ENCODE data around the gene EPC2.
"Not testable (repeated sequence)": the region's sequence is repeated elsewhere in the genome, so short reads cannot be mapped to it uniquely, and the experiment has no call there.

The EPC2 gene

DNA sequence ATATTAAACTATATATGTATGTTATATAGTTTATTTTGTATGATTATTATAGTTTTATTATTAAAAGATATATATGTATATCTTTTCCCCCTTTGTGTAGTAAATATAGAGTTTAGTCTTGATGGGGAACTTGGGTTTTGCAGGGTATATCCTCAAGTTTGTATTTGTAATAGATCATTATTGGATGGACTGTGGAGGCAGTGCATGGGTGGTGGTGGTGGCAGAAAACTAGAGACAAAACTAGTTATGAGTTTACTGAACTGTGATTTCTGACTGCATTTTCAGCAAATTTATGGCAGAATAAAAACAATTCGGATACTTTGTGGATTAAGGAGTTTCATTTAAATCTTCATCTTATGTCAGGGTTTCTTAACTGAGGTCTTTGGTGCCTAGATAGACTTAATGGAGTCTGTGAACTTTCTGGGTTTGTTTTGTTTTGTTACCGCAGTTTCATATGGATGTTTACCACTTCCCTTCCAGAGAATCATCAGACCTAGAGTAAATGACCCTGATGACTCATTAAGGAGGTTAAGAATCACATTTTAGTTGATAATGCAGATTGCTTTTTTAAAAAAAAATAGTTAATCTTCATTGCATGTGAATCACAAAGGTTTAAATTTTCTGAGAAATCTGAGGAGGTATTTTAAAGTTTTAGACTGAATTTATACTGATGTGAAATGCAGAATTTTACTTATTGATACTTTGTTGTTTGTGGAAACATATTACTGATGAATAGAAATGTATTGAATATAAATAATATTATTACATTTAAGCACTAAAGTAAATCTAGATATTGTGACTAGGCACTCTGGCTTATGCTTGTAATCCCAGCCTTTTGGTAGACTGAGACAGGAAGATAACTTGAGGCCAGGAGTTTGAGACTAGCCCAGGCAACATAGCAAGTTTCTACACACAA, 14.5 kb downstream of the EPC2 start:
- DNase-seq (ENCODE audit: low read depth): peak; percentile 62
- TF ChIP-seq MYC (IDR thresholded peaks at IDR 0.05; ENCODE audit: low read depth, low read length) (no peak), POLR2A (IDR thresholded peaks at IDR 0.05; ENCODE audit: extremely low read depth, insufficient read length) (no peak)
- TF ChIP-seq, protein P1, sequence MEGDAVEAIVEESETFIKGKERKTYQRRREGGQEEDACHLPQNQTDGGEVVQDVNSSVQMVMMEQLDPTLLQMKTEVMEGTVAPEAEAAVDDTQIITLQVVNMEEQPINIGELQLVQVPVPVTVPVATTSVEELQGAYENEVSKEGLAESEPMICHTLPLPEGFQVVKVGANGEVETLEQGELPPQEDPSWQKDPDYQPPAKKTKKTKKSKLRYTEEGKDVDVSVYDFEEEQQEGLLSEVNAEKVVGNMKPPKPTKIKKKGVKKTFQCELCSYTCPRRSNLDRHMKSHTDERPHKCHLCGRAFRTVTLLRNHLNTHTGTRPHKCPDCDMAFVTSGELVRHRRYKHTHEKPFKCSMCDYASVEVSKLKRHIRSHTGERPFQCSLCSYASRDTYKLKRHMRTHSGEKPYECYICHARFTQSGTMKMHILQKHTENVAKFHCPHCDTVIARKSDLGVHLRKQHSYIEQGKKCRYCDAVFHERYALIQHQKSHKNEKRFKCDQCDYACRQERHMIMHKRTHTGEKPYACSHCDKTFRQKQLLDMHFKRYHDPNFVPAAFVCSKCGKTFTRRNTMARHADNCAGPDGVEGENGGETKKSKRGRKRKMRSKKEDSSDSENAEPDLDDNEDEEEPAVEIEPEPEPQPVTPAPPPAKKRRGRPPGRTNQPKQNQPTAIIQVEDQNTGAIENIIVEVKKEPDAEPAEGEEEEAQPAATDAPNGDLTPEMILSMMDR (IDR thresholded peaks at IDR 0.05; ENCODE audit: low read depth, low read length): no peak
- TF ChIP-seq, protein P2, sequence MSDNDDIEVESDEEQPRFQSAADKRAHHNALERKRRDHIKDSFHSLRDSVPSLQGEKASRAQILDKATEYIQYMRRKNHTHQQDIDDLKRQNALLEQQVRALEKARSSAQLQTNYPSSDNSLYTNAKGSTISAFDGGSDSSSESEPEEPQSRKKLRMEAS (IDR thresholded peaks at IDR 0.05; ENCODE audit: low read depth, low read length): no peak
- no peak overlapping the region for H3K4me3 ChIP-seq (ENCODE audit: low read depth, low read length)

DNA sequence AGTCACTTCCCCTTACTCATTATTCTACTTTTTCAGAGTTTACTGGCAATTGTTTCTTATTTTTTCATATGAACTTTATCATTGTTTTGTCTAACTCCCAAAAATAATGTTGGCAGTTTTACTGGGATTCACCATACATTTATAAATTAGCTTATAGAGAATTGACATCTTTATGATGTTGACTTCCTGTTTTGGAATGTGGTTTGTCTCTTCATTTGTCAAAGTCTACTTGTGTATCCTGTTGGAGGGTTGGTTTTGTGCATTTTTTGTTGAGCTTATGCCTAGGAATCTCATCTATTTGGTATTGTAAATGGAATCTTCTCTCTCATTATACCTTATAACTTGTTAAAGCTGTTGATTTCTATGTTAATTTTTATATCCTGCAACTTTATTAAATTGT, 16.4 kb downstream of the EPC2 start:
- TF ChIP-seq, protein P1 (IDR thresholded peaks at IDR 0.05; ENCODE audit: low read depth, low read length): no peak
- no peak for TF ChIP-seq POLR2A (IDR thresholded peaks at IDR 0.05; ENCODE audit: extremely low read depth, insufficient read length)
- TF ChIP-seq, protein P2 (IDR thresholded peaks at IDR 0.05; ENCODE audit: low read depth, low read length): no peak
- no peak for TF ChIP-seq MYC (IDR thresholded peaks at IDR 0.05; ENCODE audit: low read depth, low read length)
- no peak for DNase-seq (ENCODE audit: low read depth)
- H3K4me3 ChIP-seq (ENCODE audit: low read depth, low read length): no peak overlapping the region

DNA sequence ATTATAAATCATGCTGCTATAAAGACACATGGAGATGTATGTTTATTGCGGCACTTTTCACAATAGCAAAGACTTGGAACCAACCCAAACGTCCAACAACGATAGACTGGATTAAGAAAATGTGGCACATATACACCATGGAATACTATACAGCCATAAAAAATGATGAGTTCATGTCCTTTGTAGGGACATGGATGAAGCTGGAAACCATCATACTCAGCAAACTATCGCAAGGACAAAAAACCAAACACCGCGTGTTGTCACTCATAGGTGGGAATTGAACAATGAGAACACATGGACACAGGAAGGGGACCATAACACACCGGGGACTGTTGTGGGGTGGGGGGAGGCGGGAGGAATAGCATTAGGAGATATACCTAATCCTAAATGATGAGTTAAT, 17.8 kb downstream of the EPC2 start:
- not testable (repeated sequence) for H3K4me3 ChIP-seq (ENCODE audit: low read depth, low read length); DNase-seq (ENCODE audit: low read depth)

DNA sequence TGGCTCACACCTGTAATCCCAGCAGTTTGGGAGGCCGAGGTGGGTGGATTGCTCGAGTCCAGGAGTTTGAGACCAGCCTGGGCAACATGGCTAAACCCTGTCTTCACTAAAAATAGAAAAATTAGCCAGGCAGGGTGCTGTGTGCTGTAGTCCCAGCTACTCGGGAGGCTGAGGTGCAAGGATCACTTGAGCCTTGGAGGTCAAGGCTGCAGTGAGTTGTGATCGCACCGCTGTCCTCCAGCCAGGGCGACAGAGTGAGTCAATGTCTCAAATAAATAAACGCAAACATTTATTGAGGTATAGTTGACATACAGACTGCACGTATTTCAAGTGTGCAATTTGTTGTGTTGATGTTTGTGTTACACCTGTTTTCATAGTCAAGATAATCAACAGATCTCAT, 19.7 kb downstream of the EPC2 start:
- H3K4me3 ChIP-seq (ENCODE audit: low read depth, low read length): no peak overlapping the region
- TF ChIP-seq, protein P2 (IDR thresholded peaks at IDR 0.05; ENCODE audit: low read depth, low read length): no peak
- no peak for TF ChIP-seq MYC (IDR thresholded peaks at IDR 0.05; ENCODE audit: low read depth, low read length)
- TF ChIP-seq, protein P1 (IDR thresholded peaks at IDR 0.05; ENCODE audit: low read depth, low read length): no peak
- no peak for TF ChIP-seq POLR2A (IDR thresholded peaks at IDR 0.05; ENCODE audit: extremely low read depth, insufficient read length)
- no peak for DNase-seq (ENCODE audit: low read depth)

DNA sequence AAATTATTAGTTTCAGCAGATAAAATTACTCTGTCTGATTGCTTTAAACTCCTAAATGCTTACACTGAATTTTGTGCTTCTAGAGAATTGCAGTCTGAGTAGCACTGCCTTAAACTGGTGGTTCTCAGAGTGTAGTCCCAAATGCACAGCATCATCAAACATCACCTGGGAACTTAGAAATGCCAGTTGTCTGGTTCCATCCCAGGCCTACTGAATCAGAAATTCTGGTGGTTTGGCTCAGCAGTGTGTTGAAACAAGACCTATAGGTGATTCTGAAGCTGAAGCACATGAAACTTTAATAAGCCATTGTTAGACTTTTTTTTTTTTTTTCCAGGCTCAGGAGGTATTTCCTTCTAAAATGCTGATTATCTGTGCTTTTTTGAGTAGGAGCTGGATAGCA, 22.0 kb downstream of the EPC2 start:
- TF ChIP-seq, protein P2 (IDR thresholded peaks at IDR 0.05; ENCODE audit: low read depth, low read length): no peak
- TF ChIP-seq POLR2A (IDR thresholded peaks at IDR 0.05; ENCODE audit: extremely low read depth, insufficient read length): no peak
- no peak for TF ChIP-seq MYC (IDR thresholded peaks at IDR 0.05; ENCODE audit: low read depth, low read length)
- H3K4me3 ChIP-seq (ENCODE audit: low read depth, low read length): no peak overlapping the region
- no peak for DNase-seq (ENCODE audit: low read depth)

DNA sequence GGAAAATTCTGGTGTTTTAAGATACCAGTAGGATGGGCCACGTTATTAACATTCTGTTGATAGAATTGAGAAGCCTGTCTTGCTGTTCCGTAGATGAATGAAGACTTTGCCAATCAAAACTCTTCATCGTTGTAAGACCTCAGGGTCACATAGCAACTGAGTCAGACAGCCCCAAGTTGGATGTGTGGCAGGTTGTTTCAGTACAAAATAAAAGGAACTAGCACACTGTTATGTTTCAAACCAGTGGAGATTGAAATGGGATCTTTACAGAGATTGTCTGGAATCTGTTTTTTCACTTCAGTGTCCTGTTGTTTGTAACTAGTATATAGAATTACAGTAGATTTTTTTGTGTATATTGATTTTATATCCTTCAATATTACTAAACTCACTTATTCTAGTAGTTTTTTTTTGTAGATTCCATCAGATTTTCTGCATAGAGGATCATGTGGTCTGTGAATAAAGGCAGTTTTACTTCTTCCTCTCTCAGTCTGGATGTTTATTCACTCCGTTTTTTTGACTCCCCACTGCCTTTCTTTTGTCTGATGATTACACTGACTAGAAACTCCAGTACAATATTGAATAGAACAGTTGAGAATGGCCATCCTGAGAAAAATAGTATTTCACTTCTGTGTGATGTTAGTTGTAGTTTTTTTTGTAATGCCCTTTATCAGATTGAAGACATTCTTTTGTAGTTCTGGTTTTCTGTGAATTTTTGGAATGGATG, 22.7 kb downstream of the EPC2 start:
- H3K4me3 ChIP-seq (ENCODE audit: low read depth, low read length): no peak overlapping the region
- TF ChIP-seq, protein P2 (IDR thresholded peaks at IDR 0.05; ENCODE audit: low read depth, low read length): no peak
- no peak for TF ChIP-seq MYC (IDR thresholded peaks at IDR 0.05; ENCODE audit: low read depth, low read length)
- TF ChIP-seq POLR2A (IDR thresholded peaks at IDR 0.05; ENCODE audit: extremely low read depth, insufficient read length): no peak
- TF ChIP-seq, protein P1 (IDR thresholded peaks at IDR 0.05; ENCODE audit: low read depth, low read length): no peak
- DNase-seq (ENCODE audit: low read depth): no peak
